C1 segment of cervical spinal cord (tissue), 14 donors: Measurements from ENCODE around the gene PLEKHF1.
A peak's percentile ranks its signal among the peaks of the same experiment; 100 is the strongest.
"Not testable (repeated sequence)": the region's sequence is repeated elsewhere in the genome, so short reads cannot be mapped to it uniquely, and the experiment has no call there.

Source experiments
- DNase-seq, 14 donors: peaks; one replicate each; lab custom pipeline; 2025; lab: John Stamatoyannopoulos, UW

PLEKHF1 gene

GRCh38 chr19:29665215-29665825, at the start of gene PLEKHF1:
Gene PLEKHF1, plus strand, starts transcription at chr19:29665461. Its CDS starts 8,379 bp downstream, at chr19:29673840.
- DNase-seq, result peak in 13 of 14 donors; percentile 59 to 94 (median 80)

GRCh38 chr19:29615891-29616425, 49.3 kb upstream of the PLEKHF1 start:
- no peak for DNase-seq

GRCh38 chr19:29616541-29616940, 48.7 kb upstream of the PLEKHF1 start:
- no peak for DNase-seq

GRCh38 chr19:29617366-29618266, 47.6 kb upstream of the PLEKHF1 start:
- DNase-seq, result no peak

- no peak for DNase-seq
Measured at GRCh38 chr19:29618434-29618833, 46.8 kb upstream of the PLEKHF1 start.

- DNase-seq, result no peak
Measured at GRCh38 chr19:29618871-29619270, 46.4 kb upstream of the PLEKHF1 start.

GRCh38 chr19:29620931-29621351, 44.3 kb upstream of the PLEKHF1 start:
- DNase-seq, result no peak

- no peak for DNase-seq
Measured at GRCh38 chr19:29622166-29623070, 42.8 kb upstream of the PLEKHF1 start.

GRCh38 chr19:29623726-29624488, 41.4 kb upstream of the PLEKHF1 start:
- no peak for DNase-seq

- DNase-seq, result no peak
Measured at GRCh38 chr19:29624489-29625185, 40.6 kb upstream of the PLEKHF1 start.

- DNase-seq, result no peak
Measured at GRCh38 chr19:29625186-29625651, 40.0 kb upstream of the PLEKHF1 start.

GRCh38 chr19:29626386-29626785, 38.9 kb upstream of the PLEKHF1 start:
- no peak for DNase-seq

- not testable (repeated sequence) for DNase-seq
Measured at GRCh38 chr19:29626832-29627231, 38.4 kb upstream of the PLEKHF1 start.

- DNase-seq, result no peak
Measured at GRCh38 chr19:29628661-29629385, 36.4 kb upstream of the PLEKHF1 start.

- DNase-seq, result no peak
Measured at GRCh38 chr19:29629836-29630534, 35.3 kb upstream of the PLEKHF1 start.

GRCh38 chr19:29630655-29631054, 34.6 kb upstream of the PLEKHF1 start:
- no peak for DNase-seq

GRCh38 chr19:29631450-29631849, 33.8 kb upstream of the PLEKHF1 start:
- no peak for DNase-seq

GRCh38 chr19:29634002-29634401, 31.3 kb upstream of the PLEKHF1 start:
- DNase-seq, result no peak
